HepG2 (cell line): ENCODE results near the gene POLE4. TPM values are rescaled to one million over a fixed set of nuclear protein-coding genes. Genes with fewer than 3 reads are reported as not detected.

Experiments used
- ATAC-seq: fragments of 200-7000 bp; cut with Tn5 transposase; 3 replicates; pipeline ENCODE4 v1.9.1; 2020; ENCODE audit warnings: mild to moderate bottlenecking, moderate library complexity
- BruUV-seq: library from RNA; stranded (reverse); fragments of 400-500 nt; replicated peaks from 2 replicates; lab custom pipeline; 2021; lab: Mats Ljungman, UMichigan
- CTCF ChIA-PET: fragments of 300-600 bp; formaldehyde crosslinking; extraction: SDS; loops from one replicate; lab custom pipeline; 2021; ENCODE audit warnings: low total read pairs, inconsistent platforms, low intra/inter-chr PET ratio; lab: Yijun Ruan, JAX
- POLR2A ChIA-PET: fragments of 350-600 bp; sonication (Branson Sonifier 250); formaldehyde crosslinking; loops from one replicate; lab custom pipeline; 2020; ENCODE audit warnings: antibody characterized with exemption, inconsistent platforms; lab: Yijun Ruan, JAX
- DNase-seq: peaks from one replicate; pipeline ENCODE4 v3.0.0-alpha.2; 2015; ENCODE audit warnings: low spot score
- FAIRE-seq: peaks from 3 replicates; lab custom pipeline; 2011; peaks lifted over from hg19 to GRCh38; lab: Jason Lieb, UNC
- H2AFZ ChIP-seq: one replicate; pipeline ENCODE4 v1.6.1; 2011; ENCODE audit warnings: low read length, inconsistent platforms
- H3K27ac ChIP-seq: fragments of 300-600 bp; 3 replicates; pipeline ENCODE4 v1.8.0; 2011; ENCODE audit warnings: mixed run types, mild to moderate bottlenecking, mixed read lengths, low read length, inconsistent platforms; ENCODE audit not compliant: insufficient read depth; ENCODE audit errors: extremely low read length
- H3K27me3 ChIP-seq, 2 experiments: fragments of 200-600 bp in 1 of 2; 2 replicates in 1 of 2; 3 replicates in 1 of 2; pipeline versions ENCODE4 v1.6.0 to v1.8.0; 2011; ENCODE audit warnings: low read length in 2 of 2, mild to moderate bottlenecking in 2 of 2, moderate library complexity in 2 of 2, inconsistent platforms in 1 of 2; ENCODE audit not compliant: insufficient read depth in 2 of 2, control insufficient read depth in 1 of 2
- H3K36me3 ChIP-seq, 2 experiments: fragments of 200-600 bp in 1 of 2; replicated peaks in 1 of 2; 2 replicates in 1 of 2; 3 replicates in 1 of 2; pipeline versions ENCODE4 v1.5.1 to v1.8.0; 2011; ENCODE audit warnings: low read length in 2 of 2, inconsistent platforms in 1 of 2; ENCODE audit not compliant: insufficient read depth in 2 of 2, control insufficient read depth in 1 of 2
- H3K4me1 ChIP-seq: 2 replicates; pipeline ENCODE4 v1.5.1; 2012; ENCODE audit warnings: low read length, inconsistent platforms; ENCODE audit not compliant: insufficient read depth
- H3K4me2 ChIP-seq: 2 replicates; pipeline ENCODE4 v1.6.0; 2011; ENCODE audit warnings: low read depth, low read length, inconsistent platforms
- H3K4me3 ChIP-seq, 3 experiments: fragments of 200-600 bp in 1 of 3; sonication (generic), shearing (Covaris generic) in 1 of 3; replicated peaks in 1 of 3; 2 replicates each; pipeline ENCODE4 v1.5.1; 2011 to 2016; ENCODE audit warnings: low read length in 3 of 3, inconsistent platforms in 2 of 3, low read depth in 2 of 3, mild to moderate bottlenecking in 2 of 3, control low read depth in 1 of 3, mixed read lengths in 1 of 3; ENCODE audit not compliant: insufficient read depth in 1 of 3
- H3K79me2 ChIP-seq: one replicate; pipeline ENCODE4 v1.6.1; 2011; ENCODE audit warnings: low read length, inconsistent platforms; ENCODE audit not compliant: insufficient read depth
- H3K9ac ChIP-seq: 2 replicates; pipeline ENCODE4 v1.6.0; 2011; ENCODE audit warnings: mild to moderate bottlenecking, low read depth, low read length, inconsistent platforms; ENCODE audit not compliant: insufficient read depth
- H3K9me3 ChIP-seq: 2 replicates; pipeline ENCODE4 v1.5.1; 2012; ENCODE audit warnings: mild to moderate bottlenecking, low read length
- H4K20me1 ChIP-seq: 2 replicates; pipeline ENCODE4 v1.6.0; 2011; ENCODE audit warnings: inconsistent platforms, mild to moderate bottlenecking, low read length, moderate library complexity; ENCODE audit not compliant: insufficient read depth
- CBX1 ChIP-seq: IDR thresholded peaks from one replicate; pipeline ENCODE4 v1.6.1; 2016; ENCODE audit warnings: antibody characterized with exemption, low read depth
- EHMT2 ChIP-seq: fragments of 200-600 bp; sonication (generic); IDR thresholded peaks from 2 replicates; pipeline ENCODE4 v1.7.0; 2017; ENCODE audit warnings: antibody characterized with exemption, low read depth, low read length, borderline replicate concordance
- NFYB ChIP-seq: sonication (generic); formaldehyde crosslinking; IDR thresholded peaks from 2 replicates; pipeline ENCODE4 v1.4.0; 2020; ENCODE audit warnings: missing genetic modification reagents
- NFYC ChIP-seq: IDR thresholded peaks from 2 replicates; pipeline ENCODE4 v1.6.1; 2016; ENCODE audit warnings: missing genetic modification reagents, missing compliant biosample characterization
- THAP11 ChIP-seq: IDR thresholded peaks from 2 replicates; pipeline ENCODE4 v1.6.1; 2016; ENCODE audit warnings: missing biosample characterization, missing genetic modification reagents
- TOPORS ChIP-seq: sonication (generic); formaldehyde crosslinking; IDR thresholded peaks from 2 replicates; pipeline ENCODE4 v1.8.0; 2023; ENCODE audit warnings: mild to moderate bottlenecking, missing genetic modification reagents
- ZNF143 ChIP-seq: sonication (generic); formaldehyde crosslinking; IDR thresholded peaks from 2 replicates; pipeline ENCODE4 v1.4.0; 2020; ENCODE audit warnings: missing genetic modification reagents
- WGBS: methylation state at CpG from one replicate; pipeline ENCODE4 v1.1.6; 2017; ENCODE audit warnings: low lambda C conversion rate; 5-methylcytosine and 5-hydroxymethylcytosine counted together
- in situ Hi-C: cut with HindIII; loops from 2 replicates; pipeline ENCODE4 v1.10.0; 2017; ENCODE audit warnings: low pct_unique_long_range_greater_than_20kb; ENCODE audit not compliant: extremely low pct_ligation_motif_present
- intact Hi-C: fragments of 100-400 bp; cut with micrococcal nuclease; formaldehyde crosslinking; loops from one replicate; pipeline ENCODE4 v1.10.0; 2022; ENCODE audit not compliant: unreplicated experiment
- polyA plus RNA-seq, 8 experiments: library from polyadenylated mRNA; depleted of rRNA in 3 of 8; stranded (reverse) in 7 of 8; unstranded in 1 of 8; fragments of >200 nt; fragmentation: Illumina TruSeq in 4 of 8; extraction: Trizol in 4 of 8; gene quantifications; 2 replicates each; pipeline versions ENCODE4 v1.2.1 to v1.2.3, GENCODE V29; 2011 to 2016; ENCODE audit warnings: low read depth in 4 of 8, missing spikeins in 1 of 8, mixed read lengths in 1 of 8; ENCODE audit not compliant: insufficient read depth in 1 of 8
- total RNA-seq, 5 experiments: library from RNA; depleted of rRNA; stranded (reverse); fragments of >200 nt; fragmentation: Illumina TruSeq; extraction: Trizol; gene quantifications; 2 replicates each; pipeline ENCODE4 v1.2.3, GENCODE V29; 2016; ENCODE audit warnings: low read depth in 1 of 5
- TF ChIP-seq, protein P1 (sequence below): IDR thresholded peaks from 2 replicates; pipeline ENCODE4 v1.6.1; 2016; ENCODE audit warnings: low read depth
- TF ChIP-seq, protein P2 (sequence below): sonication (generic); formaldehyde crosslinking; IDR thresholded peaks from 2 replicates; pipeline ENCODE4 v1.8.1; 2023; ENCODE audit warnings: mild to moderate bottlenecking, missing genetic modification reagents
- TF ChIP-seq, protein P3 (sequence below): sonication (generic); formaldehyde crosslinking; IDR thresholded peaks from 2 replicates; pipeline ENCODE4 v1.8.1; 2023; ENCODE audit warnings: mild to moderate bottlenecking, missing genetic modification reagents
- TF ChIP-seq, protein P4 (sequence below), 2 experiments: sonication (generic) in 1 of 2; formaldehyde crosslinking in 1 of 2; IDR thresholded peaks; 2 replicates each; pipeline versions ENCODE4 v1.5.1 to v1.6.1; 2011 to 2020; ENCODE audit warnings: borderline replicate concordance in 1 of 2, low read depth in 1 of 2, low read length in 1 of 2, mild to moderate bottlenecking in 1 of 2, missing genetic modification reagents in 1 of 2, moderate library complexity in 1 of 2

POLE4 gene
- total and polyA plus RNA-seq, 2 of the 13 experiments (the other 11 are each of a cell fraction or from before 2014, with no cell fraction given) = 106 to 116 TPM

DNA sequence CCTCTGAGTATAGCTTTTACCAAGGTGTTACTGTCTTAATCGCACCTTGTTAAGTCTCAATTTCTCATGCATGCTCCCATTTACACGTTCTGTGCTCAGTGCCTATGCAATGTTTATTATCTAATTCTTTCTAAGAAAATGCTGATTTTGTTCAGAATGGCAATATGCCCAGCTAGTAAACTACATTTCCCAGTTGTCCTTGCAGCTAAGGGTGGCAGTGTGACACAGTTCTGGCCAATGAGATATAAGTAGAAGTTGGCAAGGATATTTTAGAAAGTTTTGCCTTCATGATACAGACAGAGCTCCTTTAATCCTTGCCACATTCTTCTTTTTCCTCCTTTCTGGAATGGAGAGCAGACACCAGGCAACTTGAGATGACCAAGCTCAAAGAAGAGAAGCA lies 45.3 kb downstream of the POLE4 start:
- Histone ChIP-seq H3K9me3 (no peaks in the 10 kb centered on the region), H3K9ac (no peak overlapping the region), H3K4me3 (no peak overlapping the region), H3K4me1 (peaks cover 22% of the 10 kb centered on the region), H2AFZ (no peak overlapping the region), H4K20me1 (no peaks in the 10 kb centered on the region), H3K79me2 (no peaks in the 10 kb centered on the region), H3K36me3 (peaks cover 0 to under 1% of the 10 kb centered on the region in 2 experiments; a peak in 1 of 5 replicates), H3K4me2 (no peak overlapping the region), H3K27ac (no peak overlapping the region), H3K27me3 (no peaks in the 10 kb centered on the region)
- FAIRE-seq (peak; percentile 62), ATAC-seq (peak; percentile 30), DNase-seq (no peak)
- 95% methylated on average over 2 of the region's 2 CpGs for WGBS
- in situ Hi-C loops (no loop called here), intact Hi-C loops (no loop called here)
- ChIA-PET POLR2A (no interaction called here), CTCF (no interaction called here)
- TF ChIP-seq THAP11 (CRISPR knock-in tag) = peak; percentile 93
- 0 out of 2 replicates have a peak, but pooled peaks have one; percentile 41 for TF ChIP-seq TOPORS (CRISPR knock-in tag)
- peak; percentile 28; the same call in 1 of the 2 replicates for TF ChIP-seq NFYB (CRISPR knock-in tag)
- TF ChIP-seq, protein P1, sequence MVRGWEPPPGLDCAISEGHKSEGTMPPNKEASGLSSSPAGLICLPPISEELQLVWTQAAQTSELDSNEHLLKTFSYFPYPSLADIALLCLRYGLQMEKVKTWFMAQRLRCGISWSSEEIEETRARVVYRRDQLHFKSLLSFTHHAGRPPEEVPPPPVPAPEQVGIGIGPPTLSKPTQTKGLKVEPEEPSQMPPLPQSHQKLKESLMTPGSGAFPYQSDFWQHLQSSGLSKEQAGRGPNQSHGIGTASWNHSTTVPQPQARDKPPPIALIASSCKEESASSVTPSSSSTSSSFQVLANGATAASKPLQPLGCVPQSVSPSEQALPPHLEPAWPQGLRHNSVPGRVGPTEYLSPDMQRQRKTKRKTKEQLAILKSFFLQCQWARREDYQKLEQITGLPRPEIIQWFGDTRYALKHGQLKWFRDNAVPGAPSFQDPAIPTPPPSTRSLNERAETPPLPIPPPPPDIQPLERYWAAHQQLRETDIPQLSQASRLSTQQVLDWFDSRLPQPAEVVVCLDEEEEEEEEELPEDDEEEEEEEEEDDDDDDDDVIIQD (CRISPR knock-in tag) = no peak
- TF ChIP-seq CBX1 = no peak
- TF ChIP-seq NFYC (CRISPR knock-in tag) = peak; percentile 60
- TF ChIP-seq, protein P2, sequence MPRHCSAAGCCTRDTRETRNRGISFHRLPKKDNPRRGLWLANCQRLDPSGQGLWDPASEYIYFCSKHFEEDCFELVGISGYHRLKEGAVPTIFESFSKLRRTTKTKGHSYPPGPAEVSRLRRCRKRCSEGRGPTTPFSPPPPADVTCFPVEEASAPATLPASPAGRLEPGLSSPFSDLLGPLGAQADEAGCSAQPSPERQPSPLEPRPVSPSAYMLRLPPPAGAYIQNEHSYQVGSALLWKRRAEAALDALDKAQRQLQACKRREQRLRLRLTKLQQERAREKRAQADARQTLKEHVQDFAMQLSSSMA = 0 out of 2 replicates have a peak, but pooled peaks have one; percentile 24
- no peak for TF ChIP-seq EHMT2
- peak; percentile 82 for TF ChIP-seq ZNF143
- TF ChIP-seq, protein P3, sequence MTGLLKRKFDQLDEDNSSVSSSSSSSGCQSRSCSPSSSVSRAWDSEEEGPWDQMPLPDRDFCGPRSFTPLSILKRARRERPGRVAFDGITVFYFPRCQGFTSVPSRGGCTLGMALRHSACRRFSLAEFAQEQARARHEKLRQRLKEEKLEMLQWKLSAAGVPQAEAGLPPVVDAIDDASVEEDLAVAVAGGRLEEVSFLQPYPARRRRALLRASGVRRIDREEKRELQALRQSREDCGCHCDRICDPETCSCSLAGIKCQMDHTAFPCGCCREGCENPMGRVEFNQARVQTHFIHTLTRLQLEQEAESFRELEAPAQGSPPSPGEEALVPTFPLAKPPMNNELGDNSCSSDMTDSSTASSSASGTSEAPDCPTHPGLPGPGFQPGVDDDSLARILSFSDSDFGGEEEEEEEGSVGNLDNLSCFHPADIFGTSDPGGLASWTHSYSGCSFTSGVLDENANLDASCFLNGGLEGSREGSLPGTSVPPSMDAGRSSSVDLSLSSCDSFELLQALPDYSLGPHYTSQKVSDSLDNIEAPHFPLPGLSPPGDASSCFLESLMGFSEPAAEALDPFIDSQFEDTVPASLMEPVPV (CRISPR knock-in tag) = no peak
- TF ChIP-seq, protein P4, sequence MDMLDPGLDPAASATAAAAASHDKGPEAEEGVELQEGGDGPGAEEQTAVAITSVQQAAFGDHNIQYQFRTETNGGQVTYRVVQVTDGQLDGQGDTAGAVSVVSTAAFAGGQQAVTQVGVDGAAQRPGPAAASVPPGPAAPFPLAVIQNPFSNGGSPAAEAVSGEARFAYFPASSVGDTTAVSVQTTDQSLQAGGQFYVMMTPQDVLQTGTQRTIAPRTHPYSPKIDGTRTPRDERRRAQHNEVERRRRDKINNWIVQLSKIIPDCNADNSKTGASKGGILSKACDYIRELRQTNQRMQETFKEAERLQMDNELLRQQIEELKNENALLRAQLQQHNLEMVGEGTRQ (IDR thresholded peaks at IDR 0.05; ENCODE audit: low read depth, low read length) = no peak
- TF ChIP-seq, protein P4 (CRISPR knock-in tag; IDR thresholded peaks at IDR 0.05; ENCODE audit: borderline replicate concordance) = peak; percentile 29; the same call in 1 of the 2 replicates
- no TSS peak for BruUV-seq
